CD14-positive monocyte (primary cell): Measurements from ENCODE around the gene BHLHE23. TPM values are rescaled to one million over a fixed set of nuclear protein-coding genes. Genes with fewer than 3 reads are reported as not detected.

Experiments
- DNase-seq, 3 donors: peaks; one replicate each; pipeline ENCODE4 v3.0.0-alpha.2; 2011 to 2022
- H2AFZ ChIP-seq: 2 replicates; pipeline ENCODE4 v1.6.0; 2012; ENCODE audit warnings: mild to moderate bottlenecking, low read depth, low read length, inconsistent platforms; ENCODE audit not compliant: insufficient read depth, poor library complexity, severe bottlenecking
- H3K27ac ChIP-seq, 2 donors: 1 replicate in 1 of 2; 2 replicates in 1 of 2; pipeline ENCODE4 v1.5.1; 2012 to 2013; ENCODE audit warnings: low read length in 2 of 2, control low read depth in 1 of 2, inconsistent platforms in 1 of 2, low read depth in 1 of 2, mild to moderate bottlenecking in 1 of 2
- H3K27me3 ChIP-seq, 2 donors: one replicate each; pipeline versions ENCODE4 v1.6.0 to v1.6.1; 2011 to 2013; ENCODE audit warnings: low read length in 2 of 2; ENCODE audit not compliant: control insufficient read depth in 2 of 2, insufficient read depth in 2 of 2
- H3K36me3 ChIP-seq, 2 donors: replicated peaks in 1 of 2; 1 replicate in 1 of 2; 2 replicates in 1 of 2; pipeline versions ENCODE4 v1.5.1 to v1.6.1; 2012 to 2013; ENCODE audit warnings: low read length in 2 of 2, control low read depth in 1 of 2, inconsistent platforms in 1 of 2, mild to moderate bottlenecking in 1 of 2; ENCODE audit not compliant: insufficient read depth in 2 of 2, control insufficient read depth in 1 of 2
- H3K4me1 ChIP-seq, 2 donors: 1 replicate in 1 of 2; 2 replicates in 1 of 2; pipeline versions ENCODE4 v1.5.1 to v1.6.1; 2012 to 2013; ENCODE audit warnings: low read length in 2 of 2, control low read depth in 1 of 2, inconsistent platforms in 1 of 2, mild to moderate bottlenecking in 1 of 2, moderate library complexity in 1 of 2; ENCODE audit not compliant: insufficient read depth in 2 of 2, control insufficient read depth in 1 of 2
- H3K4me2 ChIP-seq: replicated peaks from 2 replicates; pipeline ENCODE3; 2012; ENCODE audit warnings: low read length, moderate library complexity, mild to moderate bottlenecking; ENCODE audit not compliant: poor library complexity, severe bottlenecking; ENCODE audit errors: extremely low read depth
- H3K4me3 ChIP-seq, 3 experiments: fragments of 200-600 bp in 1 of 3; sonication (generic) in 1 of 3; replicated peaks in 1 of 3; 1 replicate in 2 of 3; 2 replicates in 1 of 3; pipeline ENCODE4 v1.5.1; 2011 to 2013; ENCODE audit warnings: low read length in 3 of 3, mild to moderate bottlenecking in 3 of 3, control low read depth in 2 of 3, low read depth in 2 of 3, inconsistent platforms in 1 of 3, moderate library complexity in 1 of 3
- H3K79me2 ChIP-seq: 2 replicates; pipeline ENCODE4 v1.6.0; 2012; ENCODE audit warnings: mild to moderate bottlenecking, control low read depth, inconsistent platforms, low read length, moderate library complexity; ENCODE audit not compliant: insufficient read depth
- H3K9ac ChIP-seq: 2 replicates; pipeline ENCODE4 v1.6.0; 2017; ENCODE audit warnings: low read length, mild to moderate bottlenecking; ENCODE audit not compliant: insufficient read depth, poor library complexity, severe bottlenecking
- H3K9me3 ChIP-seq, 2 donors: replicated peaks in 1 of 2; 1 replicate in 1 of 2; 2 replicates in 1 of 2; pipeline versions ENCODE4 v1.5.1 to v1.6.1; 2012 to 2013; ENCODE audit warnings: low read length in 2 of 2, control low read depth in 1 of 2; ENCODE audit not compliant: control insufficient read depth in 1 of 2, insufficient read depth in 1 of 2
- H4K20me1 ChIP-seq: 2 replicates; pipeline ENCODE4 v1.6.0; 2012; ENCODE audit warnings: mild to moderate bottlenecking, low read length, control low read depth, moderate library complexity; ENCODE audit not compliant: insufficient read depth
- H3K27ac Mint-ChIP-seq, 7 donors: one replicate each; pipeline ENCODE4 v1.8.0; 2020; ENCODE audit warnings: mild to moderate bottlenecking in 7 of 7, mixed read lengths in 7 of 7, moderate library complexity in 6 of 7, inconsistent platforms in 2 of 7
- H3K27me3 Mint-ChIP-seq, 3 donors: one replicate each; pipeline ENCODE4 v1.8.0; 2021 to 2022; ENCODE audit warnings: low read depth in 3 of 3, mild to moderate bottlenecking in 3 of 3, mixed read lengths in 3 of 3, moderate library complexity in 3 of 3, inconsistent platforms in 1 of 3
- H3K36me3 Mint-ChIP-seq, 2 donors: one replicate each; pipeline ENCODE4 v1.8.0; 2020; ENCODE audit warnings: mixed read lengths in 2 of 2, inconsistent platforms in 1 of 2, mild to moderate bottlenecking in 1 of 2
- H3K4me1 Mint-ChIP-seq: one replicate; pipeline ENCODE4 v1.8.0; 2020; ENCODE audit warnings: mild to moderate bottlenecking, mixed read lengths
- H3K4me3 Mint-ChIP-seq, 2 donors: one replicate each; pipeline ENCODE4 v1.8.0; 2020; ENCODE audit warnings: mild to moderate bottlenecking in 2 of 2, mixed read lengths in 2 of 2, moderate library complexity in 1 of 2
- H3K9me3 Mint-ChIP-seq, 7 donors: one replicate each; pipeline ENCODE4 v1.8.0; 2020 to 2022; ENCODE audit warnings: mixed read lengths in 7 of 7, mild to moderate bottlenecking in 6 of 7, moderate library complexity in 6 of 7, inconsistent platforms in 2 of 7
- WGBS: methylation state at CpG from one replicate; pipeline ENCODE4 v1.1.5; 2013; ENCODE audit warnings: missing lambda C conversion rate; ENCODE audit not compliant: insufficient coverage; 5-methylcytosine and 5-hydroxymethylcytosine counted together
- intact Hi-C, 2 donors: fragments of 100-400 bp; cut with micrococcal nuclease; formaldehyde crosslinking; loops; one replicate each; pipeline versions ENCODE4 v1.15.0 to v1.15.1; 2023
- polyA plus RNA-seq, 3 donors: library from polyadenylated mRNA; depleted of rRNA in 1 of 3; unstranded in 2 of 3; stranded (reverse) in 1 of 3; fragments of 300-500 nt in 2 of 3; fragments of >200 nt in 1 of 3; fragmentation: Illumina TruSeq in 2 of 3; gene quantifications; 1 replicate in 2 of 3; 2 replicates in 1 of 3; pipeline ENCODE4 v1.2.3, GENCODE V29; 2012 to 2021
- TF ChIP-seq, protein P1 (sequence below): fragments of 200-600 bp; IDR thresholded peaks from one replicate; pipeline ENCODE4 v1.8.0; 2022; ENCODE audit warnings: antibody characterized with exemption, mild to moderate bottlenecking

The BHLHE23 gene
- polyA plus RNA-seq, 3 donors, result not detected

DNA sequence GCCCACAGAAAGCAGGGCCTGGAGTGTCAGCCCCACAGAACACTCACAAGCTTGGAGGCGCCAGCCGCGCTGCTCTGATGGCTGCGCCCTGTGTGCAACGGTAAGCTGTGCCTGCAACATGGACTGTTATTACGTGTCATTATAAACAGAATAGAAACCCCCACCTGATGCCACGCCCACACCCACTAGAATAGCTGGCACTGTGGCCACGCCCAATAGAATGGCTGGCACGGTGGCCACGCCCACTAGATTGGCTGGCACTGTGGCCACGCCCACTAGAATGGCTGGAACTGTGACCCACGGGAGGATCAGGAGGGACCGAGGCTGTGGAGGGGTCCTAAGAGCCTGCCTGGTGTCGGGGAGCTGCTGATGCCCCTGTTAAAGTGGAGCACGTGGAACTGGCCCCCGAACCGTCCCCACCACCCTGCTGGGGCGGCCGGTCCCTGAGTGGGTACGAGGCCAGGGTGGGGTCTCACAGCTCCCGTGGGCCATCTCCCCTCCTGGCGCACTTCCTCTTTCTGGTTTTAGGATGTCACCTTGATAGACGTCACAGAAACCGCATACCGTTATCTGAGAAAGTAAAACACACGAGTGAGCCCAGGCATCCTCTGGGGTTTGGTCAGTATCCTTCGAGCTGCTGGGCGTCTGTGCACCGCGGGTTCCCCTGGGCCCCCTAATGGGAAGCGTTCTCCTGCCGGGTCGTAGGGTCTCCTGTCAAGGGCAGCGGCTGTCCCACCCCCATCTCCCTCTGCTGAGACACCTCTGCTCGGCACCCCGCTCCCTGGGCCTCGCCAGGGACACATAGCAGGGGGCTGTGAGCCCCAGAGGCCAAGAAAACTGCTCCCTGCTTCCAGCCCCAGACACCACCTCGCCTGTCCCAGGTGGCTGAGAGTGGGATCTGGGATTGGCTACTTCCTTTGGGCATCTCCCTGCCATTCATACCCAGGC lies 28.9 kb downstream of the BHLHE23 start:
- H3K79me2 ChIP-seq, result no peaks in the 10 kb centered on the region
- Mint-ChIP-seq H3K36me3 (no peaks in the 10 kb centered on the region), H3K27me3 (peaks cover 84 to 98% (median 92%) of the 10 kb centered on the region in 3 donors), H3K4me3 (peak overlapping the region; percentile 34 to 84), H3K9me3 (peaks cover 0 to 17% (median 4%) of the 10 kb centered on the region in 7 donors), H3K4me1 (peaks cover 38% of the 10 kb centered on the region), H3K27ac (peak overlapping the region in 1 of 7 donors; percentile 44)
- H3K36me3 ChIP-seq, result no peaks in the 10 kb centered on the region
- peaks cover 0 to 4% of the 10 kb centered on the region in 2 donors for H3K9me3 ChIP-seq
- H2AFZ ChIP-seq, result peak overlapping the region; percentile 61
- intact Hi-C loops, result no loop called here
- H3K27ac ChIP-seq, result no peak overlapping the region
- no peak overlapping the region for H3K4me3 ChIP-seq
- peaks cover 35 to 94% of the 10 kb centered on the region in 2 donors for H3K27me3 ChIP-seq
- TF ChIP-seq, protein P1, sequence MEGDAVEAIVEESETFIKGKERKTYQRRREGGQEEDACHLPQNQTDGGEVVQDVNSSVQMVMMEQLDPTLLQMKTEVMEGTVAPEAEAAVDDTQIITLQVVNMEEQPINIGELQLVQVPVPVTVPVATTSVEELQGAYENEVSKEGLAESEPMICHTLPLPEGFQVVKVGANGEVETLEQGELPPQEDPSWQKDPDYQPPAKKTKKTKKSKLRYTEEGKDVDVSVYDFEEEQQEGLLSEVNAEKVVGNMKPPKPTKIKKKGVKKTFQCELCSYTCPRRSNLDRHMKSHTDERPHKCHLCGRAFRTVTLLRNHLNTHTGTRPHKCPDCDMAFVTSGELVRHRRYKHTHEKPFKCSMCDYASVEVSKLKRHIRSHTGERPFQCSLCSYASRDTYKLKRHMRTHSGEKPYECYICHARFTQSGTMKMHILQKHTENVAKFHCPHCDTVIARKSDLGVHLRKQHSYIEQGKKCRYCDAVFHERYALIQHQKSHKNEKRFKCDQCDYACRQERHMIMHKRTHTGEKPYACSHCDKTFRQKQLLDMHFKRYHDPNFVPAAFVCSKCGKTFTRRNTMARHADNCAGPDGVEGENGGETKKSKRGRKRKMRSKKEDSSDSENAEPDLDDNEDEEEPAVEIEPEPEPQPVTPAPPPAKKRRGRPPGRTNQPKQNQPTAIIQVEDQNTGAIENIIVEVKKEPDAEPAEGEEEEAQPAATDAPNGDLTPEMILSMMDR, result no peak
- H3K9ac ChIP-seq, result no peak overlapping the region
- peaks cover 34 to 35% of the 10 kb centered on the region in 2 donors for H3K4me1 ChIP-seq
- no peaks in the 10 kb centered on the region for H4K20me1 ChIP-seq
- DNase-seq, result peak; percentile 30 to 65 (median 61)
- H3K4me2 ChIP-seq, result peak overlapping the region; percentile 41
- 16% methylated on average over 35 of the region's 38 CpGs for WGBS

DNA sequence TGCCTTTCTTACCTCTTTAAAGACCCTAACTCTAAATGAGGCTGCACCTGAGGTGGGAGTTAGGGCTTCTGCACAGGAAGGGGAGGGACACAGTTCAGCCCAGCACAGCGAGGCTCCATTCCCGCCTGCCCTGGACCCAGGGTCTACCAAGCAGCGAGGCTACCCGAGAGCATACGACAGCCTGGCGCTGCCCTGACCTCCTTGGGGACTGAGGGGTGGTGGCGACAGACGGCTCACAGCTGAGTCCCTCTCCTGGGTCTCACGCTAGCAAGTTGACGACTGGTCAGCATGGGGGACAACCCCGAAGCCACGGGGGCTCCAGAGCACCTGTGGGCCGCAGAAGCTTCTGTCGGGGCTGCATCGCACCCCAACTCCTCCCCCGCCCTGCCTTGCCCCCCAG lies 29.9 kb downstream of the BHLHE23 start:
- H3K4me3 ChIP-seq, result no peak overlapping the region
- 95% methylated on average over 14 of the region's 16 CpGs for WGBS
- no peaks in the 10 kb centered on the region for H3K79me2 ChIP-seq
- DNase-seq, result no peak
- TF ChIP-seq, protein P1, result no peak
- Mint-ChIP-seq H3K36me3 (no peaks in the 10 kb centered on the region), H3K4me1 (peaks cover 35% of the 10 kb centered on the region), H3K4me3 (no peak overlapping the region), H3K27ac (no peak overlapping the region), H3K9me3 (peaks cover 0 to 20% (median 9%) of the 10 kb centered on the region in 7 donors), H3K27me3 (peaks cover 83 to 98% (median 95%) of the 10 kb centered on the region in 3 donors)
- H2AFZ ChIP-seq, result no peak overlapping the region
- peaks cover 38 to 92% of the 10 kb centered on the region in 2 donors for H3K27me3 ChIP-seq
- H3K4me2 ChIP-seq, result no peak overlapping the region
- H3K9ac ChIP-seq, result no peak overlapping the region
- no peak overlapping the region for H3K27ac ChIP-seq
- no peaks in the 10 kb centered on the region for H4K20me1 ChIP-seq
- H3K4me1 ChIP-seq, result peaks cover 32 to 36% of the 10 kb centered on the region in 2 donors
- H3K9me3 ChIP-seq, result peaks cover 3 to 4% of the 10 kb centered on the region in 2 donors
- H3K36me3 ChIP-seq, result no peaks in the 10 kb centered on the region
- intact Hi-C loops, result no loop called here
